Left ventricle myocardium inferior (tissue), 1 donor: ENCODE measurements around the gene PLCB1. TPM values are rescaled to one million over a fixed set of nuclear protein-coding genes. Genes with fewer than 3 reads are reported as not detected.

ENCODE experiments used
- DNase-seq: peaks from one replicate; pipeline ENCODE4 v3.0.0-alpha.2; 2020
- H3K27ac ChIP-seq: fragments of 200-600 bp; replicated peaks from 2 replicates; pipeline ENCODE4 v1.8.0; 2021
- H3K27me3 ChIP-seq: fragments of 200-600 bp; 2 replicates; pipeline ENCODE4 v1.8.0; 2021; ENCODE audit warnings: low read depth
- H3K36me3 ChIP-seq: fragments of 200-600 bp; 2 replicates; pipeline ENCODE4 v1.8.0; 2021
- H3K4me1 ChIP-seq: fragments of 200-600 bp; 2 replicates; pipeline ENCODE4 v1.8.0; 2021
- H3K4me3 ChIP-seq: fragments of 200-600 bp; 2 replicates; pipeline ENCODE4 v1.8.0; 2021; ENCODE audit warnings: mild to moderate bottlenecking, moderate library complexity
- H3K9me3 ChIP-seq: fragments of 200-600 bp; replicated peaks from 2 replicates; pipeline ENCODE4 v1.8.0; 2021
- intact Hi-C: fragments of 100-400 bp; cut with micrococcal nuclease; formaldehyde crosslinking; loops from one replicate; pipeline ENCODE4 v1.11.0; 2022
- total RNA-seq: library from RNA; stranded (reverse); fragmentation: NEBNext Ultra II Directional; extraction: Animal tissue kit (Norgen Biotek cat#: 25700); gene quantifications from one replicate; pipeline ENCODE4 v1.2.1, GENCODE V29; 2021
- TF ChIP-seq, protein P1 (sequence below): fragments of 200-600 bp; IDR thresholded peaks from 2 replicates; pipeline ENCODE4 v1.8.0; 2021; ENCODE audit warnings: antibody characterized with exemption, mild to moderate bottlenecking, borderline replicate concordance
- donor health status: DM: no; HTN: yes; CAD: no; lungs with severe emphysema.

The PLCB1 gene
- total RNA-seq, 1 donor from 2014 or later, result 6.0 TPM

DNA sequence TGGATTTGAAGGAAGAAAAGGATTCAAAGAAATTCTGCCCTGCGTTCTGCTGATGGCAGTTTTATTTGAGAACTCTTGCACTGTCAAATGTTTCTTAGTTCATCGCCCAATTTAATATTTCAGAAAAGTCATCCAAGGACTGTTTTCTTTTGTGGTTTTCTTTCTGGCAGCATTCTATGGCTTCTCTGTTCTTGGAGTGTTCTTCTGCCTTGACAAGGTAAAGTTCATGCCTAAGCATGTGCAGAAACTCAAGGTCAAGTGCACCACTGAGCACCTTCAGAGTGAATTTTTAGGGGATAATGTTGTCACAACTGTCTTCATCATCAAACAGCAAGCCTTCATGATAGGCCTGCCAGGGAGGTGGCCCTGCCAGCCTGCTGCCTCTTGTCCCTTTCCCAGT, 225.6 kb downstream of the PLCB1 start:
- TF ChIP-seq, protein P1, sequence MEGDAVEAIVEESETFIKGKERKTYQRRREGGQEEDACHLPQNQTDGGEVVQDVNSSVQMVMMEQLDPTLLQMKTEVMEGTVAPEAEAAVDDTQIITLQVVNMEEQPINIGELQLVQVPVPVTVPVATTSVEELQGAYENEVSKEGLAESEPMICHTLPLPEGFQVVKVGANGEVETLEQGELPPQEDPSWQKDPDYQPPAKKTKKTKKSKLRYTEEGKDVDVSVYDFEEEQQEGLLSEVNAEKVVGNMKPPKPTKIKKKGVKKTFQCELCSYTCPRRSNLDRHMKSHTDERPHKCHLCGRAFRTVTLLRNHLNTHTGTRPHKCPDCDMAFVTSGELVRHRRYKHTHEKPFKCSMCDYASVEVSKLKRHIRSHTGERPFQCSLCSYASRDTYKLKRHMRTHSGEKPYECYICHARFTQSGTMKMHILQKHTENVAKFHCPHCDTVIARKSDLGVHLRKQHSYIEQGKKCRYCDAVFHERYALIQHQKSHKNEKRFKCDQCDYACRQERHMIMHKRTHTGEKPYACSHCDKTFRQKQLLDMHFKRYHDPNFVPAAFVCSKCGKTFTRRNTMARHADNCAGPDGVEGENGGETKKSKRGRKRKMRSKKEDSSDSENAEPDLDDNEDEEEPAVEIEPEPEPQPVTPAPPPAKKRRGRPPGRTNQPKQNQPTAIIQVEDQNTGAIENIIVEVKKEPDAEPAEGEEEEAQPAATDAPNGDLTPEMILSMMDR, result no peak
- Histone ChIP-seq H3K27me3 (no peaks in the 10 kb centered on the region), H3K36me3 (no peaks in the 10 kb centered on the region), H3K4me1 (peaks cover 16% of the 10 kb centered on the region), H3K4me3 (no peak overlapping the region), H3K9me3 (no peaks in the 10 kb centered on the region), H3K27ac (no peak overlapping the region)
- no peak for DNase-seq
- intact Hi-C loops, result no loop called here

DNA sequence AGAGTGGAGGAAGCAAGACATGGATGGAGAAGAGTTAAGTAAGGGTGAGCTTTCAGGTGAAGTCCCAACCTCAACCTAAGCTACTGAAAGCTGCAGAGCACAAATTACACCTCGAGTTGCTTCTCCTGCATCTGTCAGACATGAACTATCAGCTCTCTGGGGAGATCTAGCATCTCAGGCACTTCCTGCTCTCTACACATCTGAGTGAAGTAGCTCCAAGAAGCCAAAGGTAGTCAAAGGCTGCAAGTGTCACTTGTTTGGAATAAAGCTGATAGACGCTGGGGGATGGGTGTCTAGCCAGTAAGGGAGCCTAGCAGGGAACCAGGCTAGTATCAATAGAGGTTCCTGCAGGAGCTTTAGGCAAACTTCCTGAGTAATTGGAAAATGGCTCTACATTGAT, 228.0 kb downstream of the PLCB1 start:
- H3K4me3 ChIP-seq, result no peak overlapping the region
- no peaks in the 10 kb centered on the region for H3K27me3 ChIP-seq
- no peak overlapping the region for H3K27ac ChIP-seq
- H3K9me3 ChIP-seq, result no peaks in the 10 kb centered on the region
- intact Hi-C loops, result no loop called here
- no peak for DNase-seq
- TF ChIP-seq, protein P1, result no peak
- no peaks in the 10 kb centered on the region for H3K36me3 ChIP-seq
- peaks cover 16% of the 10 kb centered on the region for H3K4me1 ChIP-seq

DNA sequence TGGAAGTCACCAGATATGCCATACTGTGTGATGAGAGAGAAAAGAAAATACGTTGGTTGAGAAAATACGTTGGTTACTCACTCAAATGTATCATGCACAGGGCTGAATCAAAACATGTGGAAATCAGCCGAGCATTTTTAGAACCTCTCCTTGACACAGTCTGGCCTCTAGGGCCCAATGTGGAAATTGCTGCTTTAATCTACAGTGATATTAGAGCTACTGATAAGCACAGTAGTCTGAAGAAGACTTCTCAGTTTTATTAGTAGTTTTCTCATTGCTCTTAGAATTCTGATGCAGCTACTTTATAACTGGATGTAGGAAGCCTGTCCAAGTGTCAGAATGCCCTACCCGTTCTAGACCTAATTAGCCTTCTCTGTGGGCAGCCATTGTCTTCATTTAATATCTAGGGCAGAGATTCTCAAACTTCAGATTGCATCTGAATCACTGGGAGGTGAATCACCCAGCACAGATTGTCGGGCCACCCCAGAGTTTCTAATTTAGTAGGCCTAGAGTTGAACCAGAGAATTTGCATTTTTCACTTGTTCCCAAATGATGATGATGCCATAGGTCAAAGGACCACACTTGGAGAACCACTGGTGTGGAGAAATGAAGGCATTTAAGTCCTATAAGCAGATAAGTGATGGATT, 229.1 kb downstream of the PLCB1 start:
- DNase-seq, result no peak
- H3K4me1 ChIP-seq, result peaks cover 16% of the 10 kb centered on the region
- H3K9me3 ChIP-seq, result no peaks in the 10 kb centered on the region
- no peaks in the 10 kb centered on the region for H3K36me3 ChIP-seq
- H3K4me3 ChIP-seq, result no peak overlapping the region
- no peak overlapping the region for H3K27ac ChIP-seq
- intact Hi-C loops, result no loop called here
- H3K27me3 ChIP-seq, result no peaks in the 10 kb centered on the region
- TF ChIP-seq, protein P1, result peak; percentile 42

DNA sequence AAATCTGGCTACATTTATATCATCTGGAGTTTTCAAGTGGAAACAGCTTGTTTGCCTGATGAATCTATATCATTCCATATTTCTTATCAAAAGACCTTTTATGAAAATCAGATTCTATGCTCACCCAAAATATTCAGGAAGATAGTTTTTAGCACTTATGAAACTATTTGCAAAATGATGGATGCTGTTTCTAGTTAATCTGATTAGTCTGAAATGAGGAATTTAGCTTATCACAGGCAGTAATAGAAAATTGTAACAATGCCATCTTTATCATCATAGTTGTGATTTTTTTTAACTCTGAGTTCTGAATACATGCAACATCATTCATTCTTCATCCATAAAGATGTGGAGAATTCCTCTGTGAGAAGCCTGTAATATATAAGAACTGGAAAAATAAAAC, 229.7 kb downstream of the PLCB1 start:
- Histone ChIP-seq H3K27me3 (no peaks in the 10 kb centered on the region), H3K4me3 (no peak overlapping the region), H3K36me3 (no peaks in the 10 kb centered on the region), H3K9me3 (no peaks in the 10 kb centered on the region), H3K4me1 (peaks cover 16% of the 10 kb centered on the region), H3K27ac (no peak overlapping the region)
- intact Hi-C loops, result no loop called here
- TF ChIP-seq, protein P1, result no peak
- no peak for DNase-seq

DNA sequence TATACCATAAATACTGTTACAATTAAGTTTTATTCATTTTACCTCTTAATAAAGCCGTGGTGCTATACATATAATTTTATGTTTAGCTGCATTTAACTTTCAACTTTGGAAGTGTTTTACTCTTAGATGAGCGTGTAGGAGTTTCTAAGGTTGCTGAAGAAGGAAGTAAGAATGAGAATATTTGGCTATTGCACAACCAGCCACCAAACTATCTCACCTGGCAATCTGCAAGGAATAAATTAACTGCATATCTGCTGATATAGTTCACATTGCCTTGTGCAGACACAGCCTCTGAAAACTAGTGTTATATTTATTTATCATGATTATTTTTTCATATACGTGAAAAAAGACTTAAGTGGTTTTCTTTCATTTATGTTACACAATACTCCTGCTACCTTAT, 230.4 kb downstream of the PLCB1 start:
- Histone ChIP-seq H3K36me3 (no peaks in the 10 kb centered on the region), H3K9me3 (no peaks in the 10 kb centered on the region), H3K27ac (no peak overlapping the region), H3K4me1 (peaks cover 16% of the 10 kb centered on the region), H3K4me3 (no peak overlapping the region), H3K27me3 (no peaks in the 10 kb centered on the region)
- no peak for DNase-seq
- TF ChIP-seq, protein P1, result no peak
- intact Hi-C loops, result no loop called here
